Measurements from ENCODE around the gene SLC10A7.

The SLC10A7 gene

GRCh38 chr4:146310319-146311021 lies 211.3 kb downstream of the SLC10A7 start:
- no peak for DNase-seq (ENCODE audit: low read depth)

GRCh38 chr4:146308951-146309350 lies 212.8 kb downstream of the SLC10A7 start:
- DNase-seq (ENCODE audit: low read depth): no peak

GRCh38 chr4:146302822-146303221 lies 218.9 kb downstream of the SLC10A7 start:
- DNase-seq (ENCODE audit: low read depth): no peak

- no peak for DNase-seq (ENCODE audit: low read depth)
These were observed 222.1 kb downstream of the SLC10A7 start for GRCh38 chr4:146299607-146300006.

- DNase-seq (ENCODE audit: low read depth): no peak
These were observed 227.0 kb downstream of the SLC10A7 start for GRCh38 chr4:146294776-146295175.

- DNase-seq (ENCODE audit: low read depth): no peak
These were observed 229.2 kb downstream of the SLC10A7 start for GRCh38 chr4:146292508-146292907.

GRCh38 chr4:146291313-146291712 lies 230.4 kb downstream of the SLC10A7 start:
- DNase-seq (ENCODE audit: low read depth): no peak

GRCh38 chr4:146288193-146288592 lies 233.5 kb downstream of the SLC10A7 start:
- no peak for DNase-seq (ENCODE audit: low read depth)

GRCh38 chr4:146285037-146285436 lies 236.7 kb downstream of the SLC10A7 start:
- DNase-seq (ENCODE audit: low read depth): no peak

- no peak for DNase-seq (ENCODE audit: low read depth)
These were observed 237.7 kb downstream of the SLC10A7 start for GRCh38 chr4:146283758-146284651.

- DNase-seq (ENCODE audit: low read depth): no peak
These were observed 239.1 kb downstream of the SLC10A7 start for GRCh38 chr4:146282657-146283056.

- DNase-seq (ENCODE audit: low read depth): no peak
These were observed 242.8 kb downstream of the SLC10A7 start for GRCh38 chr4:146278986-146279385.

GRCh38 chr4:146275370-146275769 lies 246.4 kb downstream of the SLC10A7 start:
- DNase-seq (ENCODE audit: low read depth): no peak

- DNase-seq (ENCODE audit: low read depth): no peak
These were observed 247.0 kb downstream of the SLC10A7 start for GRCh38 chr4:146274774-146275173.

GRCh38 chr4:146273204-146273901 lies 248.4 kb downstream of the SLC10A7 start:
- DNase-seq (ENCODE audit: low read depth): no peak

- no peak for DNase-seq (ENCODE audit: low read depth)
These were observed 250.3 kb downstream of the SLC10A7 start for GRCh38 chr4:146271466-146271865.

- no peak for DNase-seq (ENCODE audit: low read depth)
These were observed 252.5 kb downstream of the SLC10A7 start for GRCh38 chr4:146269228-146269653.

- no peak for DNase-seq (ENCODE audit: low read depth)
These were observed 253.9 kb downstream of the SLC10A7 start for GRCh38 chr4:146267826-146268225.

GRCh38 chr4:146265950-146266490 lies 255.7 kb downstream of the SLC10A7 start:
- no peak for DNase-seq (ENCODE audit: low read depth)

GRCh38 chr4:146263793-146264192 lies 257.9 kb downstream of the SLC10A7 start:
- DNase-seq (ENCODE audit: low read depth): no peak

- no peak for DNase-seq (ENCODE audit: low read depth)
These were observed 260.7 kb downstream of the SLC10A7 start for GRCh38 chr4:146261041-146261440.

GRCh38 chr4:146260521-146260920 lies 261.2 kb downstream of the SLC10A7 start:
- DNase-seq (ENCODE audit: low read depth): no peak
